ENCODE results near the gene SEC61A2.

DNA sequence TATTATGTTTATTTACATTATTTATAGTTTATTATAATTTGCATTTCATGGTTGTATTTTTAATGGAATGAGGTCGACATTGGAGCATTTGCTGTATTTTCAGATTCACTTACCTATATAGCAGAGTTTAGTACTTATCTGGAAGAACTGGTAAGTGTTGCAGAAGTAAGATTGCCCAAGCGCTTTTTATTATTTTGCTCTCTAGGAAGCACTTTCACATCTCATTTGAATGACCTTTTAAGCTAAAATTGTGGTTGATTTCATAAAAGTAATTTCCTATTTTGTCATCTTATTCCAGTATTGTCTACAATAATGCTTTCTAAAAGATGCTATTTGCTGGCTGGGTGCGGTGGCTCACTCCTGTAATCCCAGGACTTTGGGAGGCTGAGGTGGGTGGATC lies 28.6 kb downstream of the SEC61A2 start:
- TF ChIP-seq, protein P1, sequence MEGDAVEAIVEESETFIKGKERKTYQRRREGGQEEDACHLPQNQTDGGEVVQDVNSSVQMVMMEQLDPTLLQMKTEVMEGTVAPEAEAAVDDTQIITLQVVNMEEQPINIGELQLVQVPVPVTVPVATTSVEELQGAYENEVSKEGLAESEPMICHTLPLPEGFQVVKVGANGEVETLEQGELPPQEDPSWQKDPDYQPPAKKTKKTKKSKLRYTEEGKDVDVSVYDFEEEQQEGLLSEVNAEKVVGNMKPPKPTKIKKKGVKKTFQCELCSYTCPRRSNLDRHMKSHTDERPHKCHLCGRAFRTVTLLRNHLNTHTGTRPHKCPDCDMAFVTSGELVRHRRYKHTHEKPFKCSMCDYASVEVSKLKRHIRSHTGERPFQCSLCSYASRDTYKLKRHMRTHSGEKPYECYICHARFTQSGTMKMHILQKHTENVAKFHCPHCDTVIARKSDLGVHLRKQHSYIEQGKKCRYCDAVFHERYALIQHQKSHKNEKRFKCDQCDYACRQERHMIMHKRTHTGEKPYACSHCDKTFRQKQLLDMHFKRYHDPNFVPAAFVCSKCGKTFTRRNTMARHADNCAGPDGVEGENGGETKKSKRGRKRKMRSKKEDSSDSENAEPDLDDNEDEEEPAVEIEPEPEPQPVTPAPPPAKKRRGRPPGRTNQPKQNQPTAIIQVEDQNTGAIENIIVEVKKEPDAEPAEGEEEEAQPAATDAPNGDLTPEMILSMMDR (conservative IDR thresholded peaks at IDR 0.05; ENCODE audit: low read length), result no peak
- TF ChIP-seq EZH2phosphoT487 (IDR thresholded peaks at IDR 0.05; ENCODE audit: borderline replicate concordance), result no peak
